ENCODE data around the gene CUL2.
"Not testable (repeated sequence)": the region's sequence is repeated elsewhere in the genome, so short reads cannot be mapped to it uniquely, and the experiment has no call there.

CUL2 gene

GRCh38 chr10:35019041-35020024 is 70.8 kb downstream of the CUL2 start:
- no peak for DNase-seq (ENCODE audit: low read depth)

- no peak for DNase-seq (ENCODE audit: low read depth)
These were observed 72.5 kb downstream of the CUL2 start for GRCh38 chr10:35017608-35018007.

- DNase-seq (ENCODE audit: low read depth): no peak
These were observed 74.2 kb downstream of the CUL2 start for GRCh38 chr10:35015843-35016408.

- no peak for DNase-seq (ENCODE audit: low read depth)
These were observed 77.4 kb downstream of the CUL2 start for GRCh38 chr10:35012781-35013180.

GRCh38 chr10:35011771-35012191 is 78.4 kb downstream of the CUL2 start:
- DNase-seq (ENCODE audit: low read depth): no peak

GRCh38 chr10:35007858-35008301 is 82.3 kb downstream of the CUL2 start:
- DNase-seq (ENCODE audit: low read depth): no peak

GRCh38 chr10:35006836-35007235 is 83.3 kb downstream of the CUL2 start:
- no peak for DNase-seq (ENCODE audit: low read depth)

- DNase-seq (ENCODE audit: low read depth): no peak
These were observed 84.3 kb downstream of the CUL2 start for GRCh38 chr10:35005868-35006267.

GRCh38 chr10:35004651-35005050 is 85.5 kb downstream of the CUL2 start:
- DNase-seq (ENCODE audit: low read depth): no peak

GRCh38 chr10:35003906-35004305 is 86.2 kb downstream of the CUL2 start:
- no peak for DNase-seq (ENCODE audit: low read depth)

- DNase-seq (ENCODE audit: low read depth): no peak
These were observed 89.2 kb downstream of the CUL2 start for GRCh38 chr10:35000936-35001335.

- no peak for DNase-seq (ENCODE audit: low read depth)
These were observed 90.6 kb downstream of the CUL2 start for GRCh38 chr10:34999532-34999931.

GRCh38 chr10:34998940-34999339 is 91.2 kb downstream of the CUL2 start:
- DNase-seq (ENCODE audit: low read depth): no peak

GRCh38 chr10:34996843-34997242 is 93.3 kb downstream of the CUL2 start:
- no peak for DNase-seq (ENCODE audit: low read depth)

- no peak for DNase-seq (ENCODE audit: low read depth)
These were observed 94.2 kb downstream of the CUL2 start for GRCh38 chr10:34995925-34996324.

GRCh38 chr10:34994565-34995142 is 95.5 kb downstream of the CUL2 start:
- peak; percentile 24 for DNase-seq (ENCODE audit: low read depth)

- DNase-seq (ENCODE audit: low read depth): no peak
These were observed 96.4 kb downstream of the CUL2 start for GRCh38 chr10:34993782-34994181.

- DNase-seq (ENCODE audit: low read depth): not testable (repeated sequence)
These were observed 99.0 kb downstream of the CUL2 start for GRCh38 chr10:34991117-34991516.

- no peak for DNase-seq (ENCODE audit: low read depth)
These were observed 101.6 kb downstream of the CUL2 start for GRCh38 chr10:34988397-34989067.

- no peak for DNase-seq (ENCODE audit: low read depth)
These were observed 104.3 kb downstream of the CUL2 start for GRCh38 chr10:34985823-34986222.

- DNase-seq (ENCODE audit: low read depth): no peak
These were observed 105.0 kb downstream of the CUL2 start for GRCh38 chr10:34985146-34985545.

- no peak for DNase-seq (ENCODE audit: low read depth)
These were observed 108.3 kb downstream of the CUL2 start for GRCh38 chr10:34981844-34982243.

All from activated T-cell treated with anti-CD3 and anti-CD28 coated beads for 1 hour (primary cell).